Activated T-cell treated with anti-CD3 and anti-CD28 coated beads, Interleukin-2, amount 50 U/mL, for 4 hours (primary cell): Measurements from ENCODE around the gene ADAM29. TPM values are rescaled to one million over a fixed set of nuclear protein-coding genes. Genes with fewer than 3 reads are reported as not detected.
"Not testable (repeated sequence)": the region's sequence is repeated elsewhere in the genome, so short reads cannot be mapped to it uniquely, and the experiment has no call there.

Experiments
- ATAC-seq, 2 donors: fragments of 200-7000 bp; cut with Tn5 transposase; one replicate each; pipeline ENCODE4 v1.10.0; 2021
- DNase-seq: peaks from one replicate; pipeline ENCODE4 v3.0.0-alpha.2; 2020
- H3K27me3 Mint-ChIP-seq: one replicate; pipeline ENCODE4 v1.8.0; 2021; ENCODE audit warnings: low read depth, mixed read lengths
- H3K36me3 Mint-ChIP-seq: one replicate; pipeline ENCODE4 v1.8.0; 2022; ENCODE audit warnings: mixed read lengths; ENCODE audit not compliant: insufficient read depth
- H3K4me1 Mint-ChIP-seq: one replicate; pipeline ENCODE4 v1.8.0; 2021; ENCODE audit warnings: low read depth, mixed read lengths
- H3K4me3 Mint-ChIP-seq: one replicate; pipeline ENCODE4 v1.8.0; 2021; ENCODE audit warnings: mild to moderate bottlenecking, moderate library complexity, mixed read lengths
- H3K9me3 Mint-ChIP-seq: one replicate; pipeline ENCODE4 v1.8.0; 2021; ENCODE audit warnings: mixed read lengths
- total RNA-seq, 3 donors: library from RNA; stranded (reverse); gene quantifications; one replicate each; pipeline ENCODE4 v1.2.1, GENCODE V29; 2021

The ADAM29 gene
- total RNA-seq: not detected

DNA sequence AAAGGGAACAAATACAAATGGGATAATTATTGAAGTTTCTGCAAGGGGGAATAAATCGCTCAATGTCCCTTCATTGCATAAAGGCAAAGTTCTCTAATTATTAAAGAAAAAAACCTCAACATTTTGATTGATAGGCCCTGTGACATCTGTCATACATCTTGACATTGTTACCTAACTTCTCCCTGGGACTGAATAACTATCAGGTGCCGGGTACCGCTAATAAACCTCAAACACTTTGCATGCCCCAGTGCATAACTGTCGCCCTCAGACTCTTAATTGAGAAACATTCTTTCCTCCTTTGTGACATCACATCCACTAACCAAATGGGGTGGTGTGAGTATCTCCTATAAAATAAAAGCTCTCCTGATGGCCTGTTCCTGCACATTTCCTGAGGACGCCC lies at the start of gene ADAM29:
TSS of gene ADAM29 (plus strand) at position 301 of the 400 bp plus-strand sequence. CDS start 57,168 bp downstream, outside the sequence.
- ATAC-seq (no peak), DNase-seq (no peak)
- Mint-ChIP-seq H3K4me1 (no peaks in the 10 kb centered on the region), H3K4me3 (no peak within 1 kb of the TSS), H3K27me3 (no peaks in the 10 kb centered on the region), H3K9me3 (peaks cover 5% of the 10 kb centered on the region), H3K36me3 (no peaks in the 10 kb centered on the region)

DNA sequence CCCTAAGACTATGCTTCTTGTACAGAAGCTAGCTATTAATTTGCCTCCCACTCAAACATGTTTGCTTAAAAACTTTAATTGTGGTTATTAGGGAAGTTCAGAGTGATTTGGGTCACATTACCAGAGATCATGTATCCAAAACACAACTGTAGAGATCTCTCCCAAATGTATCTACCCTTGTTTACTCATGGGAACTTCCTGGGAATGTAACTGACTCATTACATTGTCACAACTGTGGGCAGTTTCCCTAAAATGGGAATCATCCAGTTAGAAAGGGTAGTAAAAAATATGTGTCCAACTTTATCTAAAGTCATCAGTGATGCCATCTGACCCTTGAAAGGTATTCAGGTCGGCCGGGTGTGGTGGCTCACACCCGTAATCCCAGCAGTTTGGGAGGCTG lies 48.8 kb upstream of the ADAM29 start:
- ATAC-seq (no peak), DNase-seq (no peak)
- no peaks in the 10 kb centered on the region for H3K27me3 Mint-ChIP-seq

DNA sequence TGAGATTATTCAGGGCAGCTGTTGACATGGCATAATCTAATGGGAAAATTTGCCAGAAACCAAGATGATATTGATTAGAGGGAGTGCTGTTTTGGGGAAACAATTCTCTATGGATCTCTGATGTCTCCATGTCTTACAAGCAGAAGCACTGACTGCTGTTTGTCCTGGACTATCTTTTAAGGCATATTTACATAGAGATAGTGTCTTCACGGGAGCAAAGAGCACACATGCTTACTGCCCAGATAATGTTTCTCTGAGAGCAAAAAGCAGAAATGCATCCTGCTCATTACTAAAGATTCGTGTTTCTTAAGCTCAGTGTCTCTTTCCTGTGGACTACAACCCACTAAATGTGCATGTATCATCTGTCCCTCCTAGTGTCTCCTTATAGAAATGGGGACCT lies 47.8 kb upstream of the ADAM29 start:
- DNase-seq: no peak
- Mint-ChIP-seq H3K27me3 (no peaks in the 10 kb centered on the region), H3K9me3 (no peaks in the 10 kb centered on the region), H3K36me3 (no peaks in the 10 kb centered on the region), H3K4me3 (no peak overlapping the region), H3K4me1 (no peaks in the 10 kb centered on the region)
- ATAC-seq: no peak

More for the DNA sequence above, 48.8 kb upstream of the ADAM29 start:
- no peak overlapping the region for H3K4me3 Mint-ChIP-seq
- H3K4me1 Mint-ChIP-seq: no peaks in the 10 kb centered on the region
- no peaks in the 10 kb centered on the region for H3K36me3 Mint-ChIP-seq
- no peaks in the 10 kb centered on the region for H3K9me3 Mint-ChIP-seq

DNA sequence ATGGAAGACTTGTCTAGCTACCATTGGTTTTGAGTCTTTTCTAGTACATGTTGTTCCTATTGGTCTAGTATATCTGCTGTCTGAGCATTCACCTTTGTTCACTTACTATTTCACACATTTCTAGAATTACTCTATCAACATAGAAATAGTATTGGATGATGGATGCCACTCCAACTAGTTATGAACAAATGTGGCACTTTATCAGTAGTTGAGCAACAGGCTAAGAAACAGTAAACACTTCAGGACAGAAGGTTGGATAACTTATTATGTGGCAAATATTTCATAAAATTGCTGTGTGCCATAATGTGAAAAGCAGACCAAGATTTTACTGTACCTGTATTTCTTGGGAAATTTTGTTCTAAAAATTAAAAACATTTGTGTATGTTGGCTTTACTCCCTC lies 46.8 kb upstream of the ADAM29 start:
- no peaks in the 10 kb centered on the region for H3K4me1 Mint-ChIP-seq
- no peak for DNase-seq
- no peak overlapping the region for H3K4me3 Mint-ChIP-seq
- no peak for ATAC-seq
- no peaks in the 10 kb centered on the region for H3K9me3 Mint-ChIP-seq
- no peaks in the 10 kb centered on the region for H3K36me3 Mint-ChIP-seq
- H3K27me3 Mint-ChIP-seq: no peaks in the 10 kb centered on the region

DNA sequence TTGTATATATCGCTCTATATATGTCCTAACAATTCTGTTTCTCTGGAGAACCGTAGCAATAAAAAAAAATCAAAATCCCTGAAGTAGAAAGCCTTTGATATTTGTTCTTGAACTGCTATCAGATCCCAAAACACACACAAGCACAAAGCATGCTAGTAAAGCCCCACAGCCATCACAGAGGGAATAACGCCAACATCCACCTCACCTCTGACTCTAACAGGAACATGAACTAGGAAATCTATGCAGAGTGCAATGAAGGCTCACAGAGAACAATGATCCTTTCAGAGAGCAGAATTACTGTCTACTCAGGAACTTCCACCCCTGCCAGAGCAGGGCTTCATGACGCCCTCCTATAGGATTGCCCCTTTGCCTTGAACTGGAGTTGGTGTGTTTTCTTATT lies 45.0 kb upstream of the ADAM29 start:
- ATAC-seq, H3K36me3 Mint-ChIP-seq, H3K9me3 Mint-ChIP-seq, H3K4me1 Mint-ChIP-seq, H3K27me3 Mint-ChIP-seq, DNase-seq, H3K4me3 Mint-ChIP-seq: not testable (repeated sequence)

DNA sequence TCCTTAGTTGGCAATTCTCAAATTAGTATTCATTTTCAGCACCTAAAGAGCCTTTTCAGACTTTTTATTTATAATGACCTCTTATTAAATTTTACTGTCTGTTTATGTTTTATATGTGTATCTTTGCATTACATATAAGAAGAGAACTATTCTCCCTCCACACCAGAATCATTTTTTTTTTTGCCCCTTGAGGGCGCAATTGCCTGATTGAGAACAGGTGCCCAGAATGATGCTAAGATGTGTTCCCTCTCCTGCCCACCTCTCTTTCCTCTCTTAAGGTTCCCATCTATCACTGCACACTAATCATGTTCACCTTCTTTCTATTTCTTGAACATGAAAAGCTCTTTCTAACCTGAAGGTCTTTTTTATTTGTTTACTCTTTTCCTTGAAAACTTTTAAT lies 44.2 kb upstream of the ADAM29 start:
- Mint-ChIP-seq H3K27me3 (no peaks in the 10 kb centered on the region), H3K9me3 (no peaks in the 10 kb centered on the region), H3K36me3 (no peaks in the 10 kb centered on the region), H3K4me1 (no peaks in the 10 kb centered on the region), H3K4me3 (no peak overlapping the region)
- no peak for DNase-seq
- no peak for ATAC-seq

DNA sequence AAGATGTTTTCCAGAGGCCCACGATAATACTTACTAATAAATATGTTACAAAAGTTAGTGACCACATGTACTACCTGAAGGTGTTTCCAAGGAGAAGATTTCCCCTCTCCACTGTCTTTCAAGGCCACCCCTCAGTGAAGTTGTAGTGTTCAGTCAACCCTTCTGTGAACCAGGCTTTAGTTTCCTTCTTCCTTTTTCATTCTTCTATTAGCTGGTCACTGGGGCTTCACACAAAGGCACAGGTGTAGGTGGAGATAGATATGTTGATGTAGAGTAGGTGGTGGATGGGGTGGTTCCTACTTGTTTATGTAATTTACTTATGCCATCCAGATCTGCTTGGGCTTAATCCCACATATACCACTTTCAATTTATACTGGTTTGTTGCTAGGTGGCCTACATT lies 43.3 kb upstream of the ADAM29 start:
- Mint-ChIP-seq H3K27me3 (no peaks in the 10 kb centered on the region), H3K36me3 (no peaks in the 10 kb centered on the region), H3K4me3 (no peak overlapping the region), H3K4me1 (no peaks in the 10 kb centered on the region), H3K9me3 (no peaks in the 10 kb centered on the region)
- DNase-seq: no peak
- no peak for ATAC-seq

DNA sequence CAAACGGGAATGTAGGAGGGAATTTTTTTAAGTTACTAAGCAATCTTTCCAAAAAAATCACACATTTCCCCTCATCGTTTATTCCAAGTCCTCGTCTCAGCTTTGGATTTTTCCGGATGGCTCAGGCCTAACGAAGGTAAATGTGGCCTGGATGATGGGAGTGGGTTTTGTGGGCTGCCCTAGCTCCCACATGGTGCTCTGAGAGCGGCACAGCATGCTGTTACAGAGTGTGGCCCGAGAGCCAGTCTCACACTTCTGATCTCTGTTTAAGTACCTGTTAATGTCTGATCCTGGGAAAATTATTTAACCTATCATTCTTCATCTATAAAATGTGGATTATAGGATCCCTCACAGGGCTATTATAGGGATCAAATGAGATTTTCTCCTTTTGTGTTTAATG lies 38.2 kb upstream of the ADAM29 start:
- ATAC-seq (no peak), DNase-seq (no peak)
- H3K9me3 Mint-ChIP-seq: peaks cover 5% of the 10 kb centered on the region
- no peaks in the 10 kb centered on the region for H3K36me3 Mint-ChIP-seq
- H3K27me3 Mint-ChIP-seq: no peaks in the 10 kb centered on the region
- H3K4me1 Mint-ChIP-seq: no peaks in the 10 kb centered on the region
- H3K4me3 Mint-ChIP-seq: no peak overlapping the region

DNA sequence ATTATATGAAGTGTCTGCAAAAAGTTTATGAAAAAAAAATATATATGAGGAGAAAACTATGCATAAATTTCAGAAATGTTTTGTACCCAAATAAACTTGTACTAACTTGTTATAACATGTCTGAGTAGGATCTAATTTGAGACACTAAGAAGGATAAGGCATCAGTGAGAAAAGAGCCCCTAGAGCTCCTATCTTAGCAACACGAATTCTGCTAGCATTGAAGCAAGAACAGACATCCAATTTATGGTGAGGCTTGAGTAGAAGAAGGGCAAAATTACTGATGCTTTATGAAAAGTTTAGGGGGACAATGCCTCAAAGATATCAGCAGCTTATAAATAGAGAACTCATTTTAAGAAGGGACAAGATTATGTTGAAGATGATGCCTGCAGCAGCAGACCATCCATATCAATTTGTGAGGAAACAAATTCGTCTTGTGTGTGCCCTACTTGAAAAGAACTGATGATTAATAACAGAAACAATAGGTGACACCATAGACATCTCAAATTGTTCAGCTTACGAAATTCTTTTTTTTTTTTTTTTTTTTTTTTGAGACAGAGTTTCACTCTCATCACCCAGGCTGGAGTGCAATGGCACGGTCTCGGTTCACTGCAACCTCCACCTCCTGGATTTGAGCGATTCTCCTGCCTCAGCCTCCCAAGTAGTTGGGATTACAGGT lies 35.7 kb upstream of the ADAM29 start:
- no peak for DNase-seq
- Mint-ChIP-seq H3K27me3 (no peaks in the 10 kb centered on the region), H3K9me3 (peaks cover 9% of the 10 kb centered on the region), H3K4me3 (no peak overlapping the region), H3K36me3 (no peaks in the 10 kb centered on the region), H3K4me1 (no peaks in the 10 kb centered on the region)
- ATAC-seq: no peak

DNA sequence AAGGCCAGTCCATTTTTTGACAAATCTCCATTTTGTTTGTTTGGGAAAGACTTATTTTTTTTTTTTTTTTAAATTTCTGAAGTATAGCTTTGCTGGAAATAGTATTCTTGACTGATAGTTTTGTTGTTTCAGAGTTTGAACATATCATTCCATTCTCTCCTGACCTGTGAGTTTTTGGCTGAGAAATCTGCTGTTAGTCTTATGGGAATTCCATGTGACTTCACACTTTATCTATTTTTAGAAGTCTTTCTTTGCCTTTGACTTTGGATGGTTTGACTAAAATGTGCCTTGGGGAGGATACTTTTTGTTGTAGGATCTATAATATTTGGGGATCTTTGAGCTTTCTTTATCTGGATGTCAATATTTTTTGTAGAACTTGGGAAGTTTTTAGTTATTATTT lies 10.7 kb upstream of the ADAM29 start:
- ATAC-seq (no peak), DNase-seq (no peak)
- Mint-ChIP-seq H3K4me1 (no peaks in the 10 kb centered on the region), H3K9me3 (peaks cover 24% of the 10 kb centered on the region), H3K27me3 (no peaks in the 10 kb centered on the region), H3K4me3 (no peak overlapping the region), H3K36me3 (no peaks in the 10 kb centered on the region)

DNA sequence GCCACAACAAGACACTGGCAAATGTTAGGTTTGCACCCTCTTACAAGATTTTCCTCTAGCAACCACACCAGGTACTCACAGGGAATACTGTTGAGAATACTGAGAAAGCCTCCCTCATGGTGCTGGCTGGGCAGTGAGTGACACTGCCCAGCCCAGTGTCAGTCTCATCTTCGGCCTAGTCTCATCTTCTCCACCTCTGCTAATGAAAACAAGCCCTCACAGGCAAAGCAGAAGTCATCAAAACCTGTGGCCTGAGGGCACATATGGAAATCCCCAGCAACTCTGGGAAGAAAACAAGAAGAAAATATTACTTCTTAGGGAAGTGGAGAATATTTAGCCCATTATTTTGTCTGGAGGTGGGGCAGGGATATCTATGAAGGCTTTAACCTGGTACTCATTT lies 7.9 kb upstream of the ADAM29 start:
- ATAC-seq (no peak), DNase-seq (no peak)
- no peaks in the 10 kb centered on the region for H3K4me1 Mint-ChIP-seq
- H3K4me3 Mint-ChIP-seq: no peak overlapping the region
- H3K27me3 Mint-ChIP-seq: no peaks in the 10 kb centered on the region
- no peaks in the 10 kb centered on the region for H3K36me3 Mint-ChIP-seq
- peaks cover 14% of the 10 kb centered on the region for H3K9me3 Mint-ChIP-seq

DNA sequence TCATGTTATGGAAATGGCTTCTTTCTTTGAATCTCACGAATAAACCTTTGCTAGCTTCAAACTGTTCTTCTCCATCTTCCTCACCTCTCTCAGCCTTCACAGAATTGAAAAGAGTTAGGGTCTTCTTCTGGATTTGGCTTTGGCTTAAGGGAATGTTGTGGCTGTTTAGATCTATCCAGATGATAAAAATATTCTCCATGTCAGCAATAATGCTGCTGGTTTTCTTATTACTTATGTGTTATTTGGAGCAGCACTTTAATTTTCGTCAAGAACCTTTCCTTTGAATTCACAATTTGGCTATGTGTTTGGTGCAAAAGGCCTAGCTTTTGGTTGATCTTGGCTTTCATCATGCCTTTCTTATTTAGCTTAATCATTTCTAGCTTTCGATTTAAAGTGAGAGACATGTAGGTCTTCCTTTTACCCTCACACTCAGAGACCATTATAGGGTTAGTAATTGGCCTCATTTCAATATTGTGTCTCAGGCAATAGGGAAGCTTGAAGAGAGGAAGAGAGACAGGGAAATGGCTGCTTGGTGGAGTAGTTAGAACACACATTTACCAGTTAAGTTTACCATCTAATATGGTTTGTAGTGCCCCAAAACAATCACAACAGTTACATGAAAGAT lies 5.1 kb upstream of the ADAM29 start:
- no peak overlapping the region for H3K4me3 Mint-ChIP-seq
- H3K4me1 Mint-ChIP-seq: no peaks in the 10 kb centered on the region
- no peaks in the 10 kb centered on the region for H3K27me3 Mint-ChIP-seq
- ATAC-seq: no peak
- DNase-seq: no peak
- no peaks in the 10 kb centered on the region for H3K36me3 Mint-ChIP-seq
- peaks cover 11% of the 10 kb centered on the region for H3K9me3 Mint-ChIP-seq

DNA sequence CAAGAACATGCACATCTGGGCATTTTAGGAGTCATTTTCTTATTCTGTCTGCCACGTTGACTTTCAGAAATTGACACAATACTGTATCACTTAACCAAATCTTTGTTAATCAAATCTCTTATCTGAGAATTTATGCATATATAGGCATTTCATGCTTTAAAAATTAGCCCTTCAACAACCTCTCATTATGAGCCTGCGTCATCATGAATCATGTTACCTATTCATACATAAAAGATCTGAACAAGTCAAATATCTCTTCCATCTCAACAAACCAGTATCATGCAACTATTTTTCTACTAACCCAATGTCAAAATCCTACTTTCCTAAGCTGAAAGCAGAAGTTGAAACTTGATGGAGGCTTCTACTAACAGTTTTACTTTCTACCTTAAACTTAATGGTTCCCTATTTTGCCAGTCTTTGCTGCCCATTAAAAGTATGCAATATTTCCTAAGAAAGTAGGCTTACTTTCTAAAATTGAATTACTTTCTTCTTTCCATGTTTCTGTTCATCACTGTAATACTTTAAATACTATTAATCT lies 1.8 kb downstream of the ADAM29 start:
- no peaks in the 10 kb centered on the region for H3K4me1 Mint-ChIP-seq
- ATAC-seq: no peak
- peaks cover 5% of the 10 kb centered on the region for H3K9me3 Mint-ChIP-seq
- no peak overlapping the region for H3K4me3 Mint-ChIP-seq
- no peaks in the 10 kb centered on the region for H3K36me3 Mint-ChIP-seq
- no peak for DNase-seq
- H3K27me3 Mint-ChIP-seq: no peaks in the 10 kb centered on the region

DNA sequence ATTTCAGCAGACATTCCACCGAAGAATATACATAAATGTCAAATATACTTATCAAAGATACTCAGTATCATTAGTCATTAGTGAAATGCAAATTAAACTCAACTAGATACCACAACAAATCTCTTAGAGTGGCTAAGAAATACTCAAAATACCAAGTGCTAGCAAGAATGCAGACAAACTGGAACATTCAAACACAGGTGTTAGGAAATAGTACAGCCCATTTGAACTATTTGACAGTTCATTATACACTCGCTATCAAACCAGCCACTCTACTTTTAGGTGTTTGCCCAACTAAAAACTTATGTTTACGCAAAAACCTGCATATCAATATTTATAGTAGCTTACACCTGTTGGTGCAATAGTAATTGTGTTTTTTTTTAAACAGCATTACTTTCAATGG lies 8.8 kb downstream of the ADAM29 start:
- H3K4me3 Mint-ChIP-seq: no peak overlapping the region
- no peak for DNase-seq
- no peaks in the 10 kb centered on the region for H3K9me3 Mint-ChIP-seq
- H3K27me3 Mint-ChIP-seq: no peaks in the 10 kb centered on the region
- H3K4me1 Mint-ChIP-seq: no peaks in the 10 kb centered on the region
- no peak for ATAC-seq
- no peaks in the 10 kb centered on the region for H3K36me3 Mint-ChIP-seq

DNA sequence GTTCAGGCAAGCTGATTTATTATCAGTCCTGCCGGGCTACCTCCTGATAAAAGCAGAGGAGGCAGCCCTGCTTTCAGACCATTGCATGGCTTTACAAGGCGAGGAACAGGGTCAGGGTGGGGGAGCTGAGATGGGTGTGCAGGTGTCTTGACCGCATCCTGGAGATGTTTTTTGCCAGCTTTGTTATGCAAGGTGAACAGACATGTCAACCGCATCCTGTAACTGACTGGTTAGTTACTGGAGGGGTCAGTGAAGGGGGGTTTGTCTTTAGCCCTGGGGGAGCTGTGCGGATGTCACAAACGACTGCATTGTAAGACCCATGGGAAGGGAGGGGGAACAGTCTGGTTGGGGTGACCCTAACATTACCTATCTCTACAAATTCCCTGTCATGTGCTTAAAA lies 10.0 kb downstream of the ADAM29 start:
- Mint-ChIP-seq H3K4me3 (no peak overlapping the region), H3K4me1 (no peaks in the 10 kb centered on the region), H3K36me3 (no peaks in the 10 kb centered on the region), H3K9me3 (no peaks in the 10 kb centered on the region), H3K27me3 (no peaks in the 10 kb centered on the region)
- ATAC-seq (no peak), DNase-seq (no peak)
